Measurements from ENCODE around the gene UFC1. TPM values are rescaled to one million over a fixed set of nuclear protein-coding genes. Genes with fewer than 3 reads are reported as not detected.
A peak's percentile ranks its signal among the peaks of the same experiment; 100 is the strongest.

Gene UFC1
- total RNA-seq, 4 donors from 2014 or later: 34.1 to 51.5 (median 37.6) TPM

DNA sequence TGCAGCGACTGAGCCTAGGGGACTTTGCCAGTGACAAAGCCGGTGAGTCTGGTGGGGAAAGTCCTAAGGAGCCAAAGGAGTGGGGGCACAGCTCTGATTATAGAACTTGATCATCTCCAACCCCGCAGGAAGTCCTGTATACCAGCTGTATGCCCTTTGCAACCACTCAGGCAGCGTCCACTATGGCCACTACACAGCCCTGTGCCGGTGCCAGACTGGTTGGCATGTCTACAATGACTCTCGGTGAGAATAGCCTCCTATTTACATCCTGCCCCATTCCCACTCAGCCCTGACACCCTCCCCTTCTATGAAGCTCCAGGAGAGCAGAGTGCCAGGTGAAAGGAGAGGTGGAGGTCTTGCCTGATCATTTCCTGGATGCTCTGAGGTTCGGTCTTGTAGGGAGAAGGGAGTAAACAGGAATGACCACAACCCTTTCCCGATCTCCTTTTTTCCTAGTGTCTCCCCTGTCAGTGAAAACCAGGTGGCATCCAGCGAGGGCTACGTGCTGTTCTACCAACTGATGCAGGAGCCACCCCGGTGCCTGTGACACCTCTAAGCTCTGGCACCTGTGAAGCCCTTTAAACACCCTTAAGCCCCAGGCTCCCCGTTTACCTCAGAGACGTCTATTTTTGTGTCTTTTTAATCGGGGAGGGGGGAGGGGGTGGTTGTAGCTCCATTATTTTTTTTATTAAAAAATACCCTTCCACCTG, 11.3 kb downstream of the UFC1 start:
- Histone ChIP-seq H3K9me3 (no peaks in the 10 kb centered on the region), H3K27me3 (no peaks in the 10 kb centered on the region), H3K36me3 (peaks cover 0 to 62% (median 0%) of the 10 kb centered on the region in 3 donors), H3K27ac (peak overlapping the region; percentile 49 to 96 (median 88)), H3K4me1 (peaks cover 0 to 55% (median 21%) of the 10 kb centered on the region in 4 donors), H3K4me3 (peak overlapping the region in 3 of 4 donors; percentile 62 to 87 (median 75))
- DNase-seq (ENCODE audit: low spot score in 2 of 2): no peak
- WGBS, 2 donors: 66 to 67% methylated on average over 14 of the region's 14 CpGs
- TF ChIP-seq CTCF (IDR thresholded peaks at IDR 0.05) (no peak), EP300 (IDR thresholded peaks at IDR 0.05) (no peak), POLR2A (IDR thresholded peaks at IDR 0.05) (no peak)

DNA sequence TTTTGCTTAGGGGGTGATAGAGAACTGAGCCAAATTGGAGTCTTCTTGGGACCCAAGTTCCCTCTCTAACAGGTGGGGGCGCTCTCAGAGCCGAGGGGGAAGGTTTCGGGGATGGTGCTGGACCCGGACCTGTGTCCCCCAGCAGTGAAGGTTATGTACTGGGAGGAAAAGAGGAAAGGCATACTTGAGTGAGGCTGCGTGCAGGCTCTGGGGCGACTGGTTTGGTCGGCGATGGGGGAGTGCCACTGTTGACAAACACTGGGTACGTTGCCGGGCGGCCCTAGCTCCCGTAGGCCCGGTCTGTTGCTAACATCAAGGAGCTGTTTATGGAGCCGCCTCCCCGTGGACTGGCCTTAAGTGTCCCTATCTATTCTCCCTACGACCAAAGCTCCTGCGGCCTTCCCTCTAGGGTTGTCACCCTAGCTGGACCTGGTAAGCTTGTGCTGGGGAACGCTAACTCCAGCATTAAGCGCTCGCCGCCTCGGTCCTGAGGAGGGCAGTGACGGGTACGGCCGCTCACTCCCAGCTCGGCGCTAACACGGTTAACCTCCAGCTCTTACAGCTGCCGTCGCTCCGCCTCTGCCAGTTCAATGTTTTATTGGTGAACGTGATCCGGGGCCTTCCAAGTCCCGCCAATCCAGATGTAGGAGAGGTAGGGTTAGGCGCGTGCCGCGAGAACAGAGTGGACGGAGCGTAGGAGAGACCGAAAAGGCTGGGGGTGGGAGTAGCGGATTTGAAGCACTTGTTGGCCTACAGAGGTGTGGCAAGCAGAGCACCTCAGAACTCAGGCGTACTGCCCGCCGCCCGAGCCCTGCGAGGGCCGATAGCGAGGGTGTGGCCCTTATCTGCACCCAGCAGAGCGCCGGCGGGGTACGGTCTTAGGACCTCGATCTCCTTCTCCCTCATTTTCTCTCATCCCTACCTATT, 12.2 kb downstream of the UFC1 start, which contains the start of gene PPOX:
Gene PPOX (plus strand): TSS at position 685 of the 927 bp plus-strand sequence. CDS start 422 bp downstream, outside the sequence.
- peak in 1 of 2 donors; percentile 70 for TF ChIP-seq POLR2A (IDR thresholded peaks at IDR 0.05)
- TF ChIP-seq CTCF (IDR thresholded peaks at IDR 0.05): peak; percentile 38 to 61 (median 41)
- peak; percentile 78 to 94 for TF ChIP-seq EP300 (IDR thresholded peaks at IDR 0.05)
- DNase-seq (ENCODE audit: low spot score in 2 of 2): peak; percentile 95 to 97
- H3K9me3 ChIP-seq: no peaks in the 10 kb centered on the region
- H3K4me1 ChIP-seq: peaks cover 0 to 45% (median 14%) of the 10 kb centered on the region in 4 donors
- peaks cover 0 to 66% (median 3%) of the 10 kb centered on the region in 3 donors for H3K36me3 ChIP-seq
- WGBS, 2 donors: 1% methylated on average over 49 to 54 of the region's 54 CpGs
- H3K27me3 ChIP-seq: no peaks in the 10 kb centered on the region
- H3K4me3 ChIP-seq: peak within 1 kb of the TSS; percentile 62 to 87 (median 71)
- peak within 1 kb of the TSS; percentile 62 to 96 (median 88) for H3K27ac ChIP-seq

DNA sequence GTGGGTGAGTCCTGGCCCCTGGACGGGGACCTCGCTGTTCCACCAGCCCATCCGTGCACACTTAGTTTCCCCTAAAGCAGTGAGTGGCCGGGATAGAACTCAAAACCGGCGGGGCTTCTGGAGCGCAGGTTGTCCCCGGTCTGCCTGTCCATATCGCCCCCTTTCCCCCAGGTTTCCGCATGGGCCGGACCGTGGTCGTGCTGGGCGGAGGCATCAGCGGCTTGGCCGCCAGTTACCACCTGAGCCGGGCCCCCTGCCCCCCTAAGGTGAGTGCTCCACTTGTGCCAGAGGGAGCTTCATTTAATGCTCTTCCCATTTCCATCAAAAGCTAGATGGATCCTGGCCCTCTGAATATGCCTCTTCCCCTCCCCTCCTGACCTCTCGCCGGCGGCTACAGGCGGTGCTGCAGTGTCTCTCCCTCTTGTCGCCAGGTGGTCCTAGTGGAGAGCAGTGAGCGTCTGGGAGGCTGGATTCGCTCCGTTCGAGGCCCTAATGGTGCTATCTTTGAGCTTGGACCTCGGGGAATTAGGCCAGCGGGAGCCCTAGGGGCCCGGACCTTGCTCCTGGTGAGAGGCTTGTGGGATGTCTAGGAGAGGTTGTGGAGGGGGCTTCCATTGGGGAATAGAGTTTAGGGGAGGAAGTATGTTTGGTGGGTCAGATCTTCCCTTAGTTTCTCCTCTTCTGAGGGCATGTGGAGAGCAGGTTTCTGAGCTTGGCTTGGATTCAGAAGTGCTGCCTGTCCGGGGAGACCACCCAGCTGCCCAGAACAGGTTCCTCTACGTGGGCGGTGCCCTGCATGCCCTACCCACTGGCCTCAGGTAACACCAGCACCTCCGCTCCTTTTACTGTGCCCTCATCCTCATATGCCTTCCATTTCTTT, 13.1 kb downstream of the UFC1 start:
- H3K4me3 ChIP-seq: peak overlapping the region; percentile 62 to 87 (median 71)
- 7 to 10% methylated on average over 26 to 33 of the region's 33 CpGs for WGBS, 2 donors
- peaks cover 0 to 66% (median 12%) of the 10 kb centered on the region in 3 donors for H3K36me3 ChIP-seq
- H3K27me3 ChIP-seq: no peaks in the 10 kb centered on the region
- no peak for DNase-seq (ENCODE audit: low spot score in 2 of 2)
- H3K9me3 ChIP-seq: no peaks in the 10 kb centered on the region
- TF ChIP-seq CTCF (IDR thresholded peaks at IDR 0.05): no peak
- H3K27ac ChIP-seq: peak overlapping the region; percentile 62 to 96 (median 88)
- peaks cover 0 to 36% (median 13%) of the 10 kb centered on the region in 4 donors for H3K4me1 ChIP-seq

- Histone ChIP-seq H3K9me3 (no peaks in the 10 kb centered on the region), H3K36me3 (peaks cover 0 to 66% (median 19%) of the 10 kb centered on the region in 3 donors), H3K27ac (no peak overlapping the region), H3K27me3 (no peaks in the 10 kb centered on the region), H3K4me3 (no peak overlapping the region), H3K4me1 (peaks cover 0 to 46% (median 20%) of the 10 kb centered on the region in 4 donors)
- no peak for DNase-seq (ENCODE audit: low spot score in 2 of 2)
- WGBS, 2 donors: 87 to 96% methylated on average over 9 of the region's 9 CpGs
- TF ChIP-seq CTCF (IDR thresholded peaks at IDR 0.05) (no peak), EP300 (IDR thresholded peaks at IDR 0.05) (no peak), POLR2A (IDR thresholded peaks at IDR 0.05) (no peak)
Observed at GRCh38 chr1:161168906-161169305, 15.1 kb downstream of the UFC1 start.

All from tibial nerve (tissue), 4 donors.